ENCODE measurements around the gene LCN1.

DNA sequence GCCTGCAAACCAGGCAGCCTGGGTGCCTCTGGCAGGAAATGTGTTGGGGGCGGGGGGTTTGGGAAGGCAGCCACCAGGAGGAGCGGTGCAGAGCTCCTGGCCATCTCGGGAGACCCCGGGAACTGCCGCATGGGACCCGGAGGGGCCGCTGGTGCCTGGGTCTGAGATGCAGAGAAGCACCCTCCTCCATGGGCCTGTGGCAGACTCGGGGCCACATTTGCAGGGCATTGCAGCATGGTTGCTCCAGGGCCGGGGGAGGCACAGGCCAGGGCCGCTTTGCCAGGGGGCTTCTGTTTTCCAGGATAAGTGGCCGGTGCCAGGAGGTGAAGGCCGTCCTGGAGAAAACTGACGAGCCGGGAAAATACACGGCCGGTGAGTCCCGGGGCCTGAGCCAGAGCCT lies 1.7 kb downstream of the LCN1 start:
- TF ChIP-seq POLR2A (IDR thresholded peaks at IDR 0.05; ENCODE audit: low read length) (no peak), GATA1 (IDR thresholded peaks at IDR 0.05; ENCODE audit: low read depth, low read length) (no peak)

Data from erythroblast (primary cell).